GM12878 (cell line): ENCODE measurements around the gene VTI1A. TPM values are rescaled to one million over a fixed set of nuclear protein-coding genes. Genes with fewer than 3 reads are reported as not detected.

Experiments
- ATAC-seq: fragments of 200-7000 bp; cut with Tn5 transposase; 3 replicates; pipeline ENCODE4 v1.9.1; 2020; ENCODE audit warnings: mild to moderate bottlenecking, moderate library complexity
- BruUV-seq: library from RNA; stranded (reverse); fragments of 400-500 nt; replicated peaks from 2 replicates; lab custom pipeline; 2021; lab: Mats Ljungman, UMichigan
- CTCF ChIA-PET: fragments of 300-600 bp; sonication (Branson Sonifier 250); formaldehyde crosslinking; extraction: SDS; loops from one replicate; lab custom pipeline; 2021; ENCODE audit warnings: inconsistent platforms; lab: Yijun Ruan, JAX
- POLR2A ChIA-PET: fragments of 350-600 bp; formaldehyde crosslinking; extraction: SDS; loops from one replicate; lab custom pipeline; 2021; ENCODE audit warnings: inconsistent platforms; lab: Charles Lee
- RAD21 ChIA-PET: fragments of 300-600 bp; sonication (Branson Sonifier 250); formaldehyde crosslinking; loops from one replicate; lab custom pipeline; 2023; ENCODE audit warnings: antibody characterized with exemption; ENCODE audit not compliant: unreplicated experiment; lab: Charles Lee
- SMC1A ChIA-PET: fragments of 300-600 bp; sonication (Branson Sonifier 250); formaldehyde crosslinking; loops from one replicate; lab custom pipeline; 2023; ENCODE audit not compliant: unreplicated experiment, uncharacterized antibody; lab: Charles Lee
- DNase-seq: peaks from one replicate; pipeline ENCODE4 v3.0.0-alpha.2; 2011; ENCODE audit warnings: low read depth, low spot score
- FAIRE-seq: peaks from 3 replicates; lab custom pipeline; 2011; peaks lifted over from hg19 to GRCh38; lab: Jason Lieb, UNC
- H2AFZ ChIP-seq: 2 replicates; pipeline ENCODE4 v1.6.0; 2011; ENCODE audit warnings: low read depth, low read length, control low read depth; ENCODE audit not compliant: control insufficient read depth
- H3K27ac ChIP-seq: 2 replicates; pipeline ENCODE4 v1.5.1; 2011; ENCODE audit warnings: control low read depth; ENCODE audit not compliant: control insufficient read depth, insufficient read depth
- H3K27me3 ChIP-seq, 2 experiments: replicated peaks in 1 of 2; 2 replicates each; pipeline versions ENCODE4 v1.6.0 to v1.6.1; 2011; ENCODE audit warnings: low read length in 1 of 2; ENCODE audit not compliant: control insufficient read depth in 2 of 2, insufficient read depth in 2 of 2
- H3K36me3 ChIP-seq, 2 experiments: 2 replicates each; pipeline ENCODE4 v1.5.1; 2011; ENCODE audit warnings: low read length in 1 of 2; ENCODE audit not compliant: control insufficient read depth in 2 of 2, insufficient read depth in 2 of 2
- H3K4me1 ChIP-seq: 2 replicates; pipeline ENCODE4 v1.6.1; 2011; ENCODE audit warnings: mild to moderate bottlenecking, low read length, moderate library complexity, mixed read lengths; ENCODE audit not compliant: control insufficient read depth, insufficient read depth
- H3K4me2 ChIP-seq: 2 replicates; pipeline ENCODE4 v1.6.0; 2011; ENCODE audit warnings: control low read depth; ENCODE audit not compliant: control insufficient read depth, insufficient read depth
- H3K4me3 ChIP-seq: fragments of 200-600 bp; sonication (generic); 2 replicates; pipeline ENCODE4 v1.5.1; 2016
- H3K79me2 ChIP-seq: 2 replicates; pipeline ENCODE4 v1.6.0; 2011; ENCODE audit warnings: low read length; ENCODE audit not compliant: control insufficient read depth, insufficient read depth
- H3K9ac ChIP-seq: 2 replicates; pipeline ENCODE4 v1.8.0; 2011; ENCODE audit warnings: low read length, control low read depth, mixed read lengths; ENCODE audit not compliant: control insufficient read depth, insufficient read depth
- H3K9me3 ChIP-seq: replicated peaks from 3 replicates; pipeline ENCODE4 v1.5.1; 2011; ENCODE audit warnings: mild to moderate bottlenecking, low read length; ENCODE audit not compliant: control insufficient read depth, insufficient read depth
- H4K20me1 ChIP-seq: 2 replicates; pipeline ENCODE4 v1.6.0; 2011; ENCODE audit not compliant: control insufficient read depth, insufficient read depth
- ASH2L ChIP-seq: fragments of 300-600, 200-600 bp; sonication (generic); IDR thresholded peaks from 2 replicates; pipeline ENCODE4 v1.6.1; 2017; ENCODE audit warnings: low read depth, mild to moderate bottlenecking, borderline replicate concordance
- CHD2 ChIP-seq: IDR thresholded peaks from 2 replicates; pipeline ENCODE4 v1.6.1; 2011; ENCODE audit warnings: low read depth, low read length, improper control_type of control experiment, borderline replicate concordance
- HCFC1 ChIP-seq: fragments of 150-350 bp; IDR thresholded peaks from 2 replicates; pipeline ENCODE4 v1.6.1; 2014; ENCODE audit warnings: low read length
- KLF5 ChIP-seq: fragments of 450-650 bp; IDR thresholded peaks from 2 replicates; pipeline ENCODE4 v1.6.1; 2014; ENCODE audit warnings: mild to moderate bottlenecking; ENCODE audit not compliant: partially characterized antibody
- LARP7 ChIP-seq: fragments of 450-650 bp; IDR thresholded peaks from 2 replicates; pipeline ENCODE4 v1.6.1; 2017; ENCODE audit warnings: mild to moderate bottlenecking
- MLLT1 ChIP-seq: fragments of 450-650 bp; IDR thresholded peaks from 2 replicates; pipeline ENCODE4 v1.6.1; 2016; ENCODE audit warnings: mild to moderate bottlenecking
- MTA3 ChIP-seq: IDR thresholded peaks from 2 replicates; pipeline ENCODE4 v1.6.1; 2012; ENCODE audit warnings: low read length, inconsistent platforms, borderline replicate concordance
- POLR2A ChIP-seq: IDR thresholded peaks from 2 replicates; pipeline ENCODE4 v1.6.1; 2011; ENCODE audit warnings: low read depth, mild to moderate bottlenecking, low read length
- SRF ChIP-seq, 2 experiments: IDR thresholded peaks; 2 replicates each; pipeline ENCODE4 v1.6.1; 2011; ENCODE audit warnings: low read depth in 2 of 2, low read length in 2 of 2, mild to moderate bottlenecking in 1 of 2, moderate library complexity in 1 of 2
- TCF12 ChIP-seq: IDR thresholded peaks from 2 replicates; pipeline ENCODE4 v1.6.1; 2011; ENCODE audit warnings: low read depth, mild to moderate bottlenecking, low read length
- YY1 ChIP-seq: IDR thresholded peaks from 2 replicates; pipeline ENCODE4 v1.6.1; 2011; ENCODE audit warnings: low read depth, mild to moderate bottlenecking, low read length
- ZNF274 ChIP-seq: IDR thresholded peaks from one replicate; pipeline ENCODE4 v1.8.0; 2011; ENCODE audit not compliant: insufficient read length, insufficient read depth
- WGBS: methylation state at CpG from one replicate; pipeline ENCODE4 v1.1.6; 2016; ENCODE audit warnings: low lambda C conversion rate; ENCODE audit not compliant: insufficient replicate concordance, insufficient coverage; ENCODE audit errors: missing lambda C conversion rate; 5-methylcytosine and 5-hydroxymethylcytosine counted together
- in situ Hi-C: fragments of 300-500 bp; cut with MboI; formaldehyde crosslinking; loops from 9 replicates; pipeline ENCODE4 v1.14.3; 2018; ENCODE audit warnings: mixed read lengths
- intact Hi-C: fragments of 100-400 bp; cut with micrococcal nuclease; formaldehyde crosslinking; loops from one replicate; pipeline ENCODE4 v1.14.2; 2022; ENCODE audit not compliant: unreplicated experiment
- polyA plus RNA-seq, 11 experiments: library from polyadenylated mRNA; depleted of rRNA in 4 of 11; unstranded in 6 of 11; stranded (reverse) in 5 of 11; fragments of >200 nt; fragmentation: Nextera tagmentation in 4 of 11; fragmentation: Illumina TruSeq in 1 of 11; extraction: Ambion mirVana in 4 of 11; extraction: Trizol in 1 of 11; gene quantifications; 1 replicate in 1 of 11; 2 replicates in 10 of 11; pipeline versions ENCODE4 v1.2.1 to v1.2.3, GENCODE V29; 2011 to 2016; ENCODE audit warnings: inconsistent platforms in 2 of 11, missing spikeins in 2 of 11, low read depth in 1 of 11
- total RNA-seq, 4 experiments: library from RNA; depleted of rRNA in 3 of 4; stranded (reverse); fragments of >200 nt in 3 of 4; fragmentation: Illumina TruSeq in 1 of 4; extraction: Trizol in 1 of 4; gene quantifications; 2 replicates each; pipeline versions ENCODE4 v1.2.1 to v1.2.3, GENCODE V29; 2013 to 2021

The VTI1A gene
- total and polyA plus RNA-seq, 10 of the 15 experiments (the other 5 are each of a cell fraction or from before 2014, with no cell fraction given): 12.4 to 43.2 (median 27.5) TPM

GRCh38 chr10:112615269-112615668 lies 168.3 kb downstream of the VTI1A start:
- ChIA-PET SMC1A (no interaction called here), POLR2A (no interaction called here), RAD21 (no interaction called here), CTCF (no interaction called here)
- Histone ChIP-seq H3K79me2 (no peaks in the 10 kb centered on the region), H4K20me1 (no peaks in the 10 kb centered on the region), H3K27me3 (no peaks in the 10 kb centered on the region), H3K36me3 (no peaks in the 10 kb centered on the region), H3K4me3 (no peak overlapping the region), H3K27ac (no peak overlapping the region), H2AFZ (no peak overlapping the region), H3K4me2 (no peak overlapping the region), H3K4me1 (no peaks in the 10 kb centered on the region), H3K9ac (no peak overlapping the region), H3K9me3 (no peaks in the 10 kb centered on the region; the same call in 2 of the 3 replicates)
- 100% methylated on average over 1 of the region's 1 CpG for WGBS
- no TSS peak for BruUV-seq
- in situ Hi-C loops (no loop called here), intact Hi-C loops (no loop called here)
- ATAC-seq (no peak), DNase-seq (no peak), FAIRE-seq (no peak)
- no peak for TF ChIP-seq KLF5
- no peak for TF ChIP-seq YY1
- TF ChIP-seq CHD2: no peak
- TF ChIP-seq POLR2A: no peak
- no peak for TF ChIP-seq MTA3

GRCh38 chr10:112616647-112617046 lies 169.6 kb downstream of the VTI1A start:
- no peak for ATAC-seq
- H3K4me3 ChIP-seq: no peak overlapping the region
- H3K27ac ChIP-seq: no peak overlapping the region
- intact Hi-C loops: no loop called here
- H3K4me1 ChIP-seq: no peaks in the 10 kb centered on the region
- CTCF ChIA-PET: no interaction called here
- SMC1A ChIA-PET: interaction anchor here (0.9 kb wide), 1 partner anchor 64 kb away, joined by 3 read pairs; no protein-coding TSS in a partner anchor
- in situ Hi-C loops: no loop called here
- no peak for DNase-seq
- no TSS peak for BruUV-seq
- RAD21 ChIA-PET: no interaction called here
- FAIRE-seq: no peak
- H3K9me3 ChIP-seq: no peaks in the 10 kb centered on the region; the same call in 2 of the 3 replicates
- no peaks in the 10 kb centered on the region for H3K36me3 ChIP-seq
- no peak overlapping the region for H2AFZ ChIP-seq
- TF ChIP-seq ASH2L (no peak), LARP7 (no peak), ZNF274 (no peak), TCF12 (no peak), MLLT1 (no peak), HCFC1 (no peak), SRF (IDR thresholded peaks at IDR 0.05; ENCODE audit: low read depth in 2 of 2, low read length in 2 of 2) (no peak)
- no peaks in the 10 kb centered on the region for H3K79me2 ChIP-seq
- POLR2A ChIA-PET: no interaction called here
- no peak overlapping the region for H3K4me2 ChIP-seq
- H3K9ac ChIP-seq: no peak overlapping the region
- H3K27me3 ChIP-seq: no peaks in the 10 kb centered on the region
- no peaks in the 10 kb centered on the region for H4K20me1 ChIP-seq
